ENCODE measurements around the gene ADISSP.
"Not testable (repeated sequence)": the region's sequence is repeated elsewhere in the genome, so short reads cannot be mapped to it uniquely, and the experiment has no call there.

ADISSP gene

DNA sequence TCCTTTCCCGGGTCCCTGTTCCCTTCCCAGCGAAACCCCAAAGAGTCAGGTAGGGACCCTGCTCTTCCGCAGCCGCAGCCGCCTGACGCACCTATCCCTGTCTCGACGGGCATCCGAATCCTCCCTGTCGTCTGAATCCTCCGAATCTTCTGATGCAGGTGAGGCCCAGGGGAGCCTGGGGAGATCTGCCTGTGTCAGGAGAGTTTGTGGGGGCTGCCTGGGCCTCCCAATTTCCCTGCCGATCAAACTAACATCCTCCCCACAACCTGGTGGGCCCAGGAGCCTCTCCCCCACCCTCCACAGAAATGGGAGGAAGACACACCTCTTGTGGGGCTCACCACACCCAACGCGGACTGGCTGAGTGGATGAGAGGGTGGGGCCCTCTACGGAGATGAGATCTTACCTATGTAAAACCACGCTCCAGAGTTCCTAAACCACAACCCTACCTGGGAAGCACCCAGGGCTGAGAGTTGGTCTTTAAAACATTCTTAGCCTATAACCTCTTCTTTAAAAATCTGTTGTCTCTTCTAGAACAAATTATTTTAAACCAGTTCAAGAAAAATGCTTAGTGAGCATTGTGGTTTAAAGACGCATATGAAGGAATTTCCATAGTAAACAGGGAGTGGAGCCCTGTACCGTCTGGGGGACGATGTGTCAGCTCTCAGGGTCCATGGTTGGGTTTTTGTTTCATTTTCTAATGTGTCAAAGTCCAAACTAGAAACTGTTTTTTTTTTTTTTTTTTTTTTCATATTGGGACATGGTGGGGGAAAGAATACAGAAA is 30.2 kb upstream of the ADISSP start:
- DNase-seq (ENCODE audit: low read depth), result no peak

DNA sequence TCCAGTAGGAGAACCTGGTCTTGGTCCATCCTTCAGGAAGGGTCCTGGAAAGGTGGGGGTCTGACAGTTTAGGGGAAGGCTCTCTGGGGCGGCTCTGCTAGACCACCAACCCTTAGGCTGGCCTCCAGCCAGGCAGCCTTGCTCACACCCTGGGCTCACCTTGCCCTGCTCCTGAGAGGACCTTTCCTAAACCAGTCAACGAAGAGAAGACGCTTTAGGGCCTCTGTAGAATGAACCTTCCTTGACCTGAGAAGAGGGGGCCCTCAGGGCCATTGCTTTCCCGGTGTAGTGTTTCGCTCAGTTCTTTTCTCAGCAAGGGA is 29.6 kb upstream of the ADISSP start:
- no peak for DNase-seq (ENCODE audit: low read depth)

DNA sequence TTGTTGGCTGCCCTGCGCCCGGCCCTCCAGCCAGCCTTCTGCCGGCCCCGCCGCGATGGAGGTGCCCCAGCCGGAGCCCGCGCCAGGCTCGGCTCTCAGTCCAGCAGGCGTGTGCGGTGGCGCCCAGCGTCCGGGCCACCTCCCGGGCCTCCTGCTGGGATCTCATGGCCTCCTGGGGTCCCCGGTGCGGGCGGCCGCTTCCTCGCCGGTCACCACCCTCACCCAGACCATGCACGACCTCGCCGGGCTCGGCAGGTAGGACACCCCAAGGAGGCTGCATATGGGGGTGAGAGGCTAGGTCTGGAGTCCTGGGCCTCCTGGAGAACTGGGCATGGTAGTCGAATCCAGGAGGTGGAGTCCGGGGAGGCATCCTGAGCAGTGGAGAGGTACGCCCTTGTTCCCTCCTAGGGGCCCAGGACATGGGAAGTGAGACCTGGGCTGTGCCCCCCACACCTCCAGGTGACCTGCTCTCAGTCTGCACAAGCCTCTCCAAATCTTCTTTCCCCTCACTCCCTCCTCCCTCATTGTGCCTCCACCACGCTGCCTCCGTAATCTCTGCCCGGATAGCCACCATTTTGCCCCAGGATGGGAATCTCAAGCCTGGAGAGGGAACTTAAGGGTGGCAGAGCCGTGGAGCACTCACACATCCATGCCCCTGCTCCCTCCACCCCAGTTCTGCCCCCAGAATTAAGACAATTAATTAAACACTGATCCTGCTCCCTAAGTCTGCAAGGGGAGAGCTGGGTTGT is 29.1 kb upstream of the ADISSP start:
- DNase-seq (ENCODE audit: low read depth), result no peak

DNA sequence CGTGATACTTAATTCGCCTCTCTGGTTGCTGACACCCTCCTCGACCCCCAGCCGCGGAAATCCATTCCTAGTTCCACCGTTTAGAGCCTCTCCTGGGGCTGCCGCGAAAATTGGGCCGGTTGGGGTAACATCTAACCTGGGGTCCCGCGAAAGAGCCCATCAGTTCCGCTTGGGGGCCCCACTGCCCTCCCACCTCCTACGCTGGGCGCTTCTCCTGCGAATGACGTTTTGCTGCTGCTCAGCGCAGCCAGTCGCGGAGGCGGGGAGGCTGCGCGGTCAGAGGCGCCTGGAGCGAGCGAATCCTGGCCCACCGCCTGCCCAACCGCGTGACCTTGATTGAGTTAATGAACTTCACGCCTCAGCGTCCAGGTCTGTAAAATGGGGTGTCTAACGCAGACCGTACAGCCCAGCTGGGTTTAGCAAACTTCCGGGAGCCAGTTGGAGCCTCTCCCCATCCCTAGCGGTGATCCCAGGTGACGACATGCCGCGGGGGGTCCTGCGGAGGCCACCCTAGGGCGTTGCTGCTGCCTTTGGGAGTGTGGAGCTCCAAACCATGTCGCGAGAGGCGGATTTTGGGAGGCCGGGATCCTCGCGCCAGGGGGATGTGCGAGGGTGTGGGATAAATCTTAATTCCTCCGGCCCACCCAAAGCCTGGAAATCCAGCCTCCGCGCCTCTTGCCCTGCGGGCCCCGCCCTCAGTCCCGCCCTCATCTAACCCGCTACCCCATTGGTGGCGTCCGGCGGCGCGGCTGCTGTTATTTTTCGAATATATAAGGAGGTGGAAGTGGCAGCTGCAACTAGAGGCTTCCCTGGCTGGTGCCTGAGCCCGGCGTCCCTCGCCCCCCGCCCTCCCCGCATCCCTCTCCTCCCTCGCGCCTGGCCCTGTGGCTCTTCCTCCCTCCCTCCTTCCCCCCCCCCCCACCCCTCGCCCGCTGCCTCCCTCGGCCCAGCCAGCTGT is 28.2 kb upstream of the ADISSP start, which contains the start of gene CDC25B:
Gene CDC25B, plus strand, starts transcription at position 800 of the 958 bp plus-strand sequence. CDS start 222 bp downstream, outside the sequence.
- peak; percentile 86 for DNase-seq (ENCODE audit: low read depth)

DNA sequence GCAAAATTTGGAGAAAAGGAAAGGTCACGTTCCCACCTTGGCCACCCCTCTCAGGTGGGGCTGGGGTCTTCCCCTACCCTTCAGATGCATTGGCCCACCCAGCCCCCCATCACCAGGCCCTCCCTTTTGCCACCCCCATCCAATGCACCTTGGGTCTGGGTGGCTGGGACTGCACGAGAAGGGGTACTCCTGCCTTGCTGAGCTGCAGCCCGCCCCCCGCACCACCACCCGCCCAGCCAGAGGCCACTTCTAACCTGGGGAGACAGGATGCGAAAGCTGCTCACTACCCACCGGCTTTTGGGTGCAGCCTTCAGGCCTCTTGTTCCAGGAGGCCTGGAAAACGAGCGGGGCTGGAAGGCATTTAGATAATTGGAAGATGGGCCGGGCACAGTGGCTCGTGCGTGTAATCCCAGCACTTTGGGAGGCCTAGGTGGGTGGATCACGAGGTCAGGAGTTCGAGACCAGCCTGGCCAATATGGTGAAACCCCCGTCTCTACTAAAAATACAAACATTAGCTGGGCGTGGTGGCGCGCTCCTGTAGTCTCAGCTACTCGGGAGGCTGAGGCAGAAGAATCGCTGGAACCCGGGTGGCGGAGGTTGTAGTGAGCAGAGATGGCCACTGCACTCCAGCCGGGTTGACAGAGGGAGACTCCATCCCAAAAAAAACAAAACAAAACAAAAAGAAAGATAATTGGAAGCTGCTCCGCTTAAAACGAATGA is 27.3 kb upstream of the ADISSP start:
- DNase-seq (ENCODE audit: low read depth), result no peak

DNA sequence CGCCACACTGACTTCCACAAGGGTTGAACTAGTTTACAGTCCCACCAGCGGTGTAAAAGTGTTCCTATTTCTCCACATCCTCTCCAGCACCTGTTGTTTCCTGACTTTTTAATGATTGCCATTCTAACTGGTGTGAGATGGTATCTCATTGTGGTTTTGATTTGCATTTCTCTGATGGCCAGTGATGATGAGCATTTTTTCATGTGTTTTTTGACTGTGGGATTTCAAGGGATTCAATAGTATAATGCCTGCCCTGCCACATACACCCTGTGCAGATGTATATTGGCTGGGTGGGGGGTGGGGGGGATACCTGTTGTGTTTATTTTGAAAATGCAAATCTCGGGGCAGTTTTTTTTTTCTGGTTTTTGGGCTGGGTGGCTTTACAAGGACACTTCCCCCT is 26.6 kb upstream of the ADISSP start:
- DNase-seq (ENCODE audit: low read depth), result not testable (repeated sequence)

DNA sequence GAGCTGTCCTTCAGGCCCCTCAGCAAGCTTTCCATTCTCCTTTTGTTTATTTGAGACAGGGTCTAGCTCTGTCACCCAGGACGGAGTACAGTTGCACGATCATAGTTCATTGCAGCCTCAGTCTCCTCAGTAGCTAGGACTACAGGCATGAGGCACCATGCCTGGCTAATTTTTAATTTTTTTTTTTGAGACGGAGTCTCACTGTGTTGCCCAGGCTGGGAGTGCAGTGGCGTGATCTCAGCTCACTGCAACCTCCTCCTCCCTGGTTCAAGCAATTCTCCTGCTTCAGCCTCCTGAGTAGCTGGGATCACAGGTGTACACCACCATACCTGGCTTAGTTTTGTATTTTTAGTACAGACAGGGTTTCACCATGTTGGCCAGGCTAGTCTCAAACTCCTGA is 21.6 kb upstream of the ADISSP start:
- DNase-seq (ENCODE audit: low read depth), result not testable (repeated sequence)

DNA sequence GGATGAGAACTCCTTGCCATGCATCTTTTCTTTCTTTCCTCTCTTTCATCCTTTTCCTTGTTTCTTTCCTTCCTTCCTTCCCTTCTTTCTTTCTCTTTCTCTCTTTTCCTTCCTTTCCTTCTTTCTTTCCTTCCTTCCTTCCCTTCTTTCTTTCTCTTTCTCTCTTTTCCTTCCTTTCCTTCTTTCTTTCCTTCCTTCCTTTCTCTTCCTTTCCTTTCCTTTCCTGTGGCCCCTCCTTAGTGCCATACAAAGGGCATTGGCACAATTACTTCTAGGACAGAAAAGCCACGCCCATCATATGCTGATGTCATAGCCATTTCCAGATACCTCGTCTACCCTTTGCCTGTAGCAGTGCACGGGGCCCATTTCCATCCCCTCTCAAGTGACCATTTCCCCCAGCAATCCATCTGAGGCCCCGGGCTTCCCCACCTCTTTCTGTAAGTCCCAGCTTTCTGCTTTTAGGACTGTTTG is 21.2 kb upstream of the ADISSP start:
- no peak for DNase-seq (ENCODE audit: low read depth)

DNA sequence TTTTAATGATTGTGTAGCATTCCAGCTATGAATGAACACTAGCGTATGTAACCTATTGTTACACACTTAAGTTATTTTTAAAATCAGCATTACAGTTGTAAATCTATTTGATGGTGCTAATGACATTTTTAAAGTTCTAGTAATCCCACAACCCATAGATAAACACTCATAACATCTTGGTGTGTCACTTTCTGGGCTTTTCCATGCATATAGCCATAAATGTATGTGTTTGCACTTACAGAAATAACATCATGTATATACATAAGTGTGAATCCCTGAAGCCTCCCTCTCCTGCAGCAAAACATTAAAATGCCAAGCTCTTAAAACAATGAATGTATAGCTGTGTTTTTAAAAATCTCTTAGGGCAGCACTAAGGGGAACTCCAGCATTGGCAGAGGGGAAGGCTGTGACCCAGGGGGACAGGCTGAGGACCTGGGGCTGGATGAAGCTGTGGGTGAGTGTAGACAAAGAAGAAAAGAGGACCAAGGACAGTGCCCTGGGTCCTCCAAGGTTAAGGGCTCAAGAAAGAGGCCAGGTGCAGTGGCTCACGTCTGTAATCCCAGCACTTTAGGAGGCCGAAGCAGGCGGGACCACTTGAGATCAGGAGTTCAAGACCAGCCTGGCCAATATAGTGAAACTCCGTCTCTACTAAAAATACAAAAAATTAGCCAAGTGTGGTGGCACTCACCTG is 19.9 kb upstream of the ADISSP start:
- DNase-seq (ENCODE audit: low read depth), result no peak

DNA sequence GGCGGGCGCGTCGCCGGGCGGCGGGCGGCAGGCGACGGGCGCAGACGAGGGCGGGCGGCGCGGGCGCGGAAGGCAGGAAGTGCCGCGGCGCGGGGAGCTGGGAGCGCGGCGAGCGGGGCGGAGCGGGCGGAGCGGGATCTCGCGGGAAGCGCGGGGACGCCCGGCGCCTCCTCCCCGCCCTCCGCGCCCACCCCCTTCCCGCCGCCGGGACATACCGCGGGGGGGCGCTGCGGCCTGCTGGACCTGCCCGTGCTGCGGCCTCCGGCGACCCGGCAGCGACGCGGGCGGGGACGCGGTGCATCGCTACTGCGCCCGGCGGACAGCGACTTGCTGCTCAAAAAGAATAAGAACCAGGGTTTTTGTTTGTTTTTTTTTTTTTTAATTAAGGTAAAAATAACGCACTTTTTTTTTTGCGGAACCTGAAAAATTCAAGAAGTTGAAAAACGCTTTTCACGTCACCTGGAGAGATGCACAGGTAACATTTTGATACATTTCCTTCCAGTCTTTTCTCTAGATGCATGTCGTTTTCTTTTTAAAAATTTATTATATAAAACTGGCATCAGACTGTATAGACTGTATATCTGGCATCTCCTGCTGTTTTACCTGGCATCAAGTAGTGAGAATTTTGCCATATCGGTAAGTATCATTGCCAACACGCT is 19.2 kb upstream of the ADISSP start, which contains the start of gene CENPB:
Gene CENPB, minus strand, starts transcription at position 76 of the 659 bp plus-strand sequence. CDS start 257 bp downstream, outside the sequence.
- DNase-seq (ENCODE audit: low read depth), result peak; percentile 95

DNA sequence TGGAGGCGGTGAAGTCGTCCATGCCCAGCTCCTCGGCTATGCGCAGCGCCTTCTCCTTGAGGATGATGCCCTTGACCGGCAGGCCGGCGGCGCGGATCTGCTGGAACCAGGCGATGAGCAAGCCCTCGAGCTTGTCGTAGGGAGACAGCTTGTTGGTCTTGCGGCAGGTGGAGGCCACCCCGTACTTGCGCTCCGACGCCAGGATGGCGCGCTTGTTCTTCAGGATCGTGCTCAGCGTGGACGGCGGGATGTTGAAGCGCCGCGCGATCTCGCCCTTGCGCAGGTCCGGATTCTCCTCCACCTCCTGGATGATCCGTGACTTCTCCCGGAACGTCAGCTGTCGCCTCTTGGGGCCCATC is 18.6 kb upstream of the ADISSP start:
- DNase-seq (ENCODE audit: low read depth), result no peak

DNA sequence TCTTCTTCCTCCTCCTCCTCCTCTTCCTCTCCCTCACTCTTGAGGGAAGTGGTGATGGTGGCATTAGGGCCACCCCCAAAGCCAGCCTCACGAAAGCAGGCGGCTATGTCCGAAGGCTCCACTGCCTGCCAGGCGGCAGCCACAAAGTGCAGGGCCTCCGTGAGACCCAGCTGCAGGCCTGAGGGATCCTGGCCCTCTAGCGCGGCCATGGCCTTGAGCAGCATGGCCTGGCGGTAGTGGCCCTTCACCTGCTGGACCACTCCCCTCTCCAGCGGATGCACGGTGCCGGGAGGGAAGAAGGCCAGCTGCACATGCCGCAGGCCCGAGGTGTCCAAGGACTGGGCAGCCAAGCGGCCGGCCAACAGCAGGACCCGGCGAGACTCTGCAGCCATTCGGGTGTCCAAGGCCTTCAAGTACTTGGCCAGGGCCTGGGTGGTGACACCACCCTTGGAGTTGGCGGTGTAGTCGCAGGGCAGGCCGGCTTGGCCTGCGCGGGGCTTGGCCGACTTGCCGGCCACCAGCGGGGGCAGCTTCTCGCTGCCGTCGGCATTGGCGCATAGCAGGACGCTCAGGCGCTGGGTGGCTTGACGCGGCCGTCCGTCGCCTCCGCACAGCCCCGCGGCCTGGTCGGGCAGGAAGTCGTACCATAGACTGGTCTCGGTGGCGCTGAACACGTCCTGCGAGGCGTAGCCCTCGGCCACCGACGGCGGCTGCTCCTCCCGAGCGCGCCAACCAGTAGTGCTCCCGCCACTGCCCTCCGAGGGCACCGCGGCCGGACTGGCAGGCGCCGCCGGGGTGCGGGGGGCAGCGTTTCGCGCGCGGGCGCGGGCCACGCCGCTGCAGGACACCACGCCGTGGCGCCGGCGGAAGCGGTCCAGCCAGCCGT is 17.9 kb upstream of the ADISSP start:
- DNase-seq (ENCODE audit: low read depth), result no peak

DNA sequence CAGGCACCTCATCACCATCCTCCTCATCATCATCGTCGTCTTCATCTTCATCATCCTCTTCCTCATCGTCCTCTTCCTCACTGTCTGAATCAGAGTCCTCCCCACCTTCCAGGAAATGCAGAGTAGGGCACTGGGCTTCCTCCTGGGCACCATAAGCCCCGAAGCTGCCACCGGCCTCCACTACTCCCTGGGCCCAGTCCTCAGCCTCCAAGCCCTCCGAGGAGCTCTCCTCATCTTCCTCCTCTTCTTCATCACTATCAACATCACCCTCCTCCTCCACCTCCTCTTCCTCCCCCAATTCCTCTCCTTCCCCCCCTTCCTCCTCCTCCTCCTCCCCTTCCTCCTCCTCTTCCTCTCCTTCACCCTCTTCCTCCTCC is 17.3 kb upstream of the ADISSP start:
- no peak for DNase-seq (ENCODE audit: low read depth)

DNA sequence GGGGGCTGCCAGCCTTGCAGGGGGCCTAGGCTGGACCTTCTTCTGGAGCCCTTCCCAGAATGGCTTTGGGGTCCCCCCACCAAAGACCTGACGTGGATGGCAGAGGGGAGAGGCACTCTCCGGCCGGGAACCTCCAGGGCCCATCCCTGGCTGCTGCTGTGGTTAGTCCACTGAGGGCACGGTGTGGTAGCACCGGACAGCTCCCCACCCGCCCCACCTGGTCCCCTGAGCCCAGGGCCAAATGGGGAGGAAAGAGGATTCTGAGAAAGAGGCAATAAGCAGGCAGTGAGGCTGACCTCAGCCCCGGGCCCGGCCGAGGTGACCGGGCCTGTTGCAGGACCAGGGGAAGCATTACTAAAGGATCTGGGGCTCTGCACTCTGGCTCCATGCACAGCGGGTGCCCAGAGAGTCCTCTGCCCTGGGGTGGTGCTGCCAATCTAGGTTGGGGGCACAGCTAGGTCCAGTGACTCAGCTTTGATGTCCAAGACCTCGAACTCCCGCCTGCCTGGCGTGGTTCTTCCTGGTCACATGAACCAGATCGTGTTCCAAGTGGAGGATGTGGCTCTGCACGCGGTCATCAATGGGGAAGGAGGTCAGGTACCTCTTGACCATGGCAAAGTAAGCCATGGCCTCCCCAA is 16.8 kb upstream of the ADISSP start:
- DNase-seq (ENCODE audit: low read depth), result no peak

DNA sequence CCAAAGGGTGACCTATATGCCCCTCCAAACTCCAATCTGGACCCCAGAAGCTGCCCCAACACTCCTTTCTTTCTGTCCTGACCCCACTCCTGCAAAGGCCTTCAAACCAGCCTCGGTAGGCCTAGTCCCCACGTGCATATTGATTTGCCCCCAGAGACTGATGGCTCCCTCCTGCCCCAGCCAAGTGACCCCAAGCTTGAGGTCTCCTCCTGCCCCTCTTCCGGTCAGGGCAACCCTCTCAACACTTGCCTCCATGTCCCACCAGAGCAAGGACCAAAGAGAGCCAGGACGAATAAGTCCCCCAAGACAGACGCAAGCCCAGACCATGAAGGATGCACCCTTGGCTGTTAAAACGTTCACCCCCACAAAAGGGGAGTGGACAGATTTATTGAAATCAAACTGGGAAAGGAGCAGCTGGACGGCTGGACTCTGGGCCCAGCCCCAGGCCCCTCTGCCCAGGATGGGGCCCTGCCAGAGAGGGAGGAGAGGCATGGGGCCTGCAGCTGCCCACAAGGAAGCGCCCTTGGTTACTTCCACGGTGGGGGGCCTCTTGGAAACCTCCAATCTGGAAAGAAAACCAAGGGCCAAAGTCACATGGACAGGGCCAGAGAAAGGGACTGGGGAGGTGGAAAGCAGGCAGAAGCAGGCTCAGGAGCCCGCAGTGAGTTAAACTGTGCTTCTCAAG is 16.1 kb upstream of the ADISSP start:
- no peak for DNase-seq (ENCODE audit: low read depth)

DNA sequence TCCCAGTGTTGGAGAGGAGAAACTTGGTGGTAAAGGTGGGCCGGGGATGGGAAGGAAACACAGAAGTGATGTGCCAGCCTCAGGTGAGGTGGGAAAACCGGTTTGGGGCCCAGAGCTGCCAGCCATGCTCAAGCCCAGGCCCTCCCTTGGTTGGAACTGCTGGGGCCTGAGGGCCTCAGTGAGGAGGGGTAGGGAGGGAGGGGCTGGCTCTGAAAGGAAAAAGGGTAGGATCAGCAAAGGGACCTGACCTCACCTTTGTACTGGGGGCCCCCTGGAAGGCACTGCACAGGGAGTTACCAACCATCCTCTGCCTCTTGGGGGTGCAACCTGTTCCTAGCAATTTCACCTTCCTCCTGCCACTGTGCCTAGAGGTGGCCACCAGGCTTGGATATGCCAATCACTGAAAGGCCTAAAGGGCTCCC is 15.5 kb upstream of the ADISSP start:
- no peak for DNase-seq (ENCODE audit: low read depth)

DNA sequence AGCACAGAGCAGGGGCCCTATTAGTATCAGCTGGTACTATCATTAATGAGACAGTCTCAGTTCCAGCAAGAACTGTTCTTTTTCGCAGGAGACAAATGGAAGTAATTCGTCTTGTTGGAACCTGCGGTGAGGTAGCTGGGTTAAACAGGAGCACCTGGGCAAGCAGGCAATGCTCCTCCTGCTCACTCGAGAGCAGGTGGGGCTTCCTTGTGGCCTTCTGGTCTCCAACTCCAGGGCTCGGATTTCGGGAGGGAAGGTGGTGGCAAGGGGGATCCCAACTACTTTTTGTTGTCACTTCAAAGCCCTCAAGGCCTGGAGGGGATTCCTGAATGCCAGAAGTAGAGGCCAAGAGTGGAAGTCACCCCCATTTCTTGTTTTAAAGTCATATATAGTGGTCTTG is 15.0 kb upstream of the ADISSP start:
- no peak for DNase-seq (ENCODE audit: low read depth)
